B cell (primary cell): Measurements from ENCODE around the gene SMIM28. TPM values are rescaled to one million over a fixed set of nuclear protein-coding genes. Genes with fewer than 3 reads are reported as not detected.

Experiments used
- ATAC-seq: fragments of 200-7000 bp; cut with Tn5 transposase; one replicate; pipeline ENCODE4 v1.10.0; 2021; ENCODE audit warnings: low read depth, mild to moderate bottlenecking, moderate number of reproducible peaks, moderate library complexity
- CTCF ChIA-PET: fragments of 350-600 bp; sonication (Branson Sonifier 250); formaldehyde crosslinking; loops from one replicate; lab custom pipeline; 2021; ENCODE audit warnings: antibody characterized with exemption, inconsistent platforms; lab: Charles Lee
- POLR2A ChIA-PET: fragments of 350-600 bp; sonication (Branson Sonifier 250); formaldehyde crosslinking; loops from one replicate; lab custom pipeline; 2021; ENCODE audit warnings: antibody characterized with exemption; lab: Charles Lee
- DNase-seq: peaks from one replicate; pipeline ENCODE4 v3.0.0; 2013
- H2AFZ ChIP-seq: 2 replicates; pipeline ENCODE4 v1.6.1; 2012; ENCODE audit warnings: mild to moderate bottlenecking, low read depth, low read length; ENCODE audit not compliant: insufficient read depth, poor library complexity, severe bottlenecking
- H3K27ac ChIP-seq, 2 donors: 1 replicate in 1 of 2; 2 replicates in 1 of 2; pipeline ENCODE4 v1.5.1; 2012 to 2013; ENCODE audit warnings: low read length in 2 of 2, mild to moderate bottlenecking in 2 of 2, moderate library complexity in 1 of 2
- H3K27me3 ChIP-seq, 4 experiments: fragments of 200-600 bp in 1 of 4; sonication (generic) in 1 of 4; replicated peaks in 1 of 4; 1 replicate in 2 of 4; 2 replicates in 2 of 4; pipeline versions ENCODE4 v1.6.1 to v1.7.0; 2013 to 2016; ENCODE audit warnings: low read length in 3 of 4, mild to moderate bottlenecking in 2 of 4, mixed read lengths in 1 of 4, moderate library complexity in 1 of 4; ENCODE audit not compliant: insufficient read depth in 4 of 4, control insufficient read depth in 3 of 4; ENCODE audit errors: control extremely low read depth in 1 of 4
- H3K36me3 ChIP-seq, 2 experiments: replicated peaks in 1 of 2; 1 replicate in 1 of 2; 2 replicates in 1 of 2; pipeline versions ENCODE4 v1.6.1 to v1.7.1; 2013; ENCODE audit warnings: low read length in 1 of 2; ENCODE audit not compliant: insufficient read depth in 2 of 2, control insufficient read depth in 1 of 2; ENCODE audit errors: control extremely low read depth in 1 of 2, extremely low read depth in 1 of 2
- H3K4me1 ChIP-seq, 2 donors: fragments of 200-600 bp in 1 of 2; sonication (generic) in 1 of 2; 1 replicate in 1 of 2; 2 replicates in 1 of 2; pipeline versions ENCODE4 v1.5.1 to v1.6.1; 2013 to 2017; ENCODE audit warnings: low read length in 2 of 2; ENCODE audit not compliant: control insufficient read depth in 2 of 2, insufficient read depth in 2 of 2
- H3K4me2 ChIP-seq: replicated peaks from 2 replicates; pipeline ENCODE3; 2012; ENCODE audit warnings: mild to moderate bottlenecking, low read depth, low read length; ENCODE audit not compliant: poor library complexity, severe bottlenecking
- H3K4me3 ChIP-seq, 5 experiments: fragments of 200-600 bp in 1 of 5; sonication (generic) in 1 of 5; 1 replicate in 3 of 5; 2 replicates in 2 of 5; pipeline versions ENCODE4 v1.5.1 to v1.7.0; 2011 to 2016; ENCODE audit warnings: low read length in 4 of 5, mild to moderate bottlenecking in 4 of 5, low read depth in 2 of 5, control low read depth in 1 of 5, moderate library complexity in 1 of 5; ENCODE audit not compliant: insufficient read depth in 1 of 5; ENCODE audit errors: control extremely low read depth in 1 of 5, extremely low read depth in 1 of 5
- H3K79me2 ChIP-seq: fragments of 200-600 bp; sonication (generic); one replicate; pipeline ENCODE4 v1.6.0; 2016; ENCODE audit warnings: low read length; ENCODE audit not compliant: control insufficient read depth, insufficient read depth
- H3K9ac ChIP-seq: fragments of 200-600 bp; sonication (generic); 2 replicates; pipeline ENCODE4 v1.6.1; 2017; ENCODE audit warnings: mild to moderate bottlenecking, low read length, moderate library complexity
- H3K9me3 ChIP-seq, 3 donors: one replicate each; pipeline versions ENCODE4 v1.6.1 to v1.7.1; 2013; ENCODE audit warnings: low read length in 2 of 3; ENCODE audit not compliant: control insufficient read depth in 2 of 3, insufficient read depth in 1 of 3; ENCODE audit errors: control extremely low read depth in 1 of 3
- H4K20me1 ChIP-seq: 2 replicates; pipeline ENCODE4 v1.6.0; 2012; ENCODE audit warnings: mild to moderate bottlenecking, low read length; ENCODE audit not compliant: insufficient read depth, control insufficient read depth, poor library complexity, severe bottlenecking
- H3K27ac Mint-ChIP-seq: one replicate; pipeline ENCODE4 v1.8.0; 2021; ENCODE audit warnings: mixed read lengths
- H3K27me3 Mint-ChIP-seq: one replicate; pipeline ENCODE4 v1.8.0; 2021; ENCODE audit warnings: mixed read lengths
- H3K4me1 Mint-ChIP-seq: one replicate; pipeline ENCODE4 v1.8.0; 2021; ENCODE audit warnings: mixed read lengths
- H3K4me3 Mint-ChIP-seq: one replicate; pipeline ENCODE4 v1.8.0; 2021; ENCODE audit warnings: mixed read lengths
- H3K9me3 Mint-ChIP-seq: one replicate; pipeline ENCODE4 v1.8.0; 2022; ENCODE audit warnings: mixed read lengths; ENCODE audit not compliant: insufficient read depth
- EZH2 ChIP-seq: IDR thresholded peaks from 2 replicates; pipeline ENCODE4 v1.6.1; 2012; ENCODE audit warnings: borderline replicate concordance, low read depth, mild to moderate bottlenecking, moderate library complexity, low read length; ENCODE audit not compliant: insufficient read depth, poor library complexity, severe bottlenecking
- WGBS: methylation state at CpG from one replicate; pipeline ENCODE4 v1.1.5; 2013; ENCODE audit warnings: missing lambda C conversion rate; ENCODE audit not compliant: insufficient coverage; 5-methylcytosine and 5-hydroxymethylcytosine counted together
- intact Hi-C: fragments of 100-400 bp; cut with micrococcal nuclease; formaldehyde crosslinking; loops from one replicate; pipeline ENCODE4 v1.10.0; 2022
- polyA plus RNA-seq: library from polyadenylated mRNA; depleted of rRNA; stranded (reverse); fragments of >200 nt; gene quantifications from 2 replicates; pipeline ENCODE4 v1.2.3, GENCODE V29; 2012
- total RNA-seq, 2 donors: library from RNA; stranded (reverse); fragments of 120-200 nt in 1 of 2; gene quantifications; 1 replicate in 1 of 2; 2 replicates in 1 of 2; pipeline versions ENCODE4 v1.2.3 to v1.2.4, GENCODE V29; 2013 to 2022
- TF ChIP-seq, protein P1 (sequence below): fragments of 200-600 bp; IDR thresholded peaks from one replicate; pipeline ENCODE4 v1.8.0; 2022; ENCODE audit warnings: antibody characterized with exemption, mild to moderate bottlenecking

Gene SMIM28
- total and polyA plus RNA-seq, 2 donors (not counting 1 experiment from before 2014, with no cell fraction given), result not detected

DNA sequence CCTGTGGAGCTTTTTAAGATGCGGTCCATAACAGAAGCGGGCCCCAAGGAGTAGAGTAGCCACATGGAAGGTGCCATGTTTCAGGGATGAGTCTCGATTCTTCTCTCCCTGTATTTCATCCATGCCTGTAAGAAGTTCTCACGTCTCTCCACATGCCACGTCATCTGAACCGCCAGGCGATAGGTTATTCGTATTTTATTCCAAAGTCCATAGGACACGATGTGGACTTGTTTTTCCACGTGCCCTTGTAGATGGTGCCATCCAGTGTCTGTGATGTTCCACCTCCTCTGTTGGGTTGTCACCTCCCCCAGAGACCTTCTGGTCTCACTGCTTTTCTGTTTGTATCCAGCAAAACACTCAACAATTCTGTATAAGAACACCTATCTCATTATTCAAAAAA, 43.9 kb downstream of the SMIM28 start:
- ATAC-seq, result no peak
- no peaks in the 10 kb centered on the region for H3K4me1 ChIP-seq
- 97% methylated on average over 10 of the region's 10 CpGs for WGBS
- TF ChIP-seq, protein P1, sequence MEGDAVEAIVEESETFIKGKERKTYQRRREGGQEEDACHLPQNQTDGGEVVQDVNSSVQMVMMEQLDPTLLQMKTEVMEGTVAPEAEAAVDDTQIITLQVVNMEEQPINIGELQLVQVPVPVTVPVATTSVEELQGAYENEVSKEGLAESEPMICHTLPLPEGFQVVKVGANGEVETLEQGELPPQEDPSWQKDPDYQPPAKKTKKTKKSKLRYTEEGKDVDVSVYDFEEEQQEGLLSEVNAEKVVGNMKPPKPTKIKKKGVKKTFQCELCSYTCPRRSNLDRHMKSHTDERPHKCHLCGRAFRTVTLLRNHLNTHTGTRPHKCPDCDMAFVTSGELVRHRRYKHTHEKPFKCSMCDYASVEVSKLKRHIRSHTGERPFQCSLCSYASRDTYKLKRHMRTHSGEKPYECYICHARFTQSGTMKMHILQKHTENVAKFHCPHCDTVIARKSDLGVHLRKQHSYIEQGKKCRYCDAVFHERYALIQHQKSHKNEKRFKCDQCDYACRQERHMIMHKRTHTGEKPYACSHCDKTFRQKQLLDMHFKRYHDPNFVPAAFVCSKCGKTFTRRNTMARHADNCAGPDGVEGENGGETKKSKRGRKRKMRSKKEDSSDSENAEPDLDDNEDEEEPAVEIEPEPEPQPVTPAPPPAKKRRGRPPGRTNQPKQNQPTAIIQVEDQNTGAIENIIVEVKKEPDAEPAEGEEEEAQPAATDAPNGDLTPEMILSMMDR, result no peak
- no peak for TF ChIP-seq EZH2
- no peaks in the 10 kb centered on the region for H3K9me3 Mint-ChIP-seq
- H3K9ac ChIP-seq, result no peak overlapping the region
- no peak overlapping the region for H3K27ac Mint-ChIP-seq
- POLR2A ChIA-PET, result no interaction called here
- H3K4me2 ChIP-seq, result no peak overlapping the region
- no peak overlapping the region for H3K4me3 Mint-ChIP-seq
- H3K27me3 ChIP-seq, result no peaks in the 10 kb centered on the region
- H3K79me2 ChIP-seq, result no peaks in the 10 kb centered on the region
- H2AFZ ChIP-seq, result no peak overlapping the region
- intact Hi-C loops, result no loop called here
- no peak for DNase-seq
- H3K36me3 ChIP-seq, result peaks cover 4 to 11% of the 10 kb centered on the region in 2 experiments
- H4K20me1 ChIP-seq, result no peaks in the 10 kb centered on the region
- CTCF ChIA-PET, result no interaction called here
- H3K9me3 ChIP-seq, result no peaks in the 10 kb centered on the region
- no peaks in the 10 kb centered on the region for H3K27me3 Mint-ChIP-seq
- no peak overlapping the region for H3K27ac ChIP-seq
- no peak overlapping the region for H3K4me3 ChIP-seq
- H3K4me1 Mint-ChIP-seq, result no peaks in the 10 kb centered on the region

DNA sequence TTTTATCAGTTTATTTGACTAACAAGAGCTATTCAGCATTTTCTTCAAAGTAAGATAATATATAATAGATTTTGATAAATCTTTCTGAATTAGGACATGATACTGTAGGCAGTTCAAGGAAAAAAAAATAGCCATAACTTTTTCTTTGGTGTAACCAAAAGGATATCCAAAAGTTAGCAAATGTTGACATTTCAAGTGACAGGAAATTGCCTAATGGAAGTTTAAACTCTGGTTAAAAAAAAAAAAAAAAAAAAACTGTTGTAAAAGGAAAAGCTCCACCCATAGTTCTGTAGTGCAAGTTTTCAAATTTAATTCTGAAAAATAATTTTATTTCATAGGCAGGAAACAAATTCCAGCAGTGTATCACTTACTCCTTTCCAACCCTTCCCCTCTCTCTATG, 45.2 kb downstream of the SMIM28 start:
- Histone ChIP-seq H3K4me3 (no peak overlapping the region), H4K20me1 (no peaks in the 10 kb centered on the region), H3K79me2 (no peaks in the 10 kb centered on the region), H3K27ac (no peak overlapping the region), H3K9me3 (no peaks in the 10 kb centered on the region), H3K9ac (no peak overlapping the region), H2AFZ (no peak overlapping the region), H3K36me3 (peaks cover 4 to 9% of the 10 kb centered on the region in 2 experiments), H3K4me1 (no peaks in the 10 kb centered on the region), H3K27me3 (no peaks in the 10 kb centered on the region), H3K4me2 (no peak overlapping the region)
- Mint-ChIP-seq H3K4me3 (no peak overlapping the region), H3K27me3 (no peaks in the 10 kb centered on the region), H3K9me3 (no peaks in the 10 kb centered on the region), H3K27ac (no peak overlapping the region), H3K4me1 (no peaks in the 10 kb centered on the region)
- ATAC-seq (no peak), DNase-seq (no peak)
- POLR2A ChIA-PET, result no interaction called here
- intact Hi-C loops, result no loop called here
- TF ChIP-seq, protein P1, result no peak
- no peak for TF ChIP-seq EZH2
- CTCF ChIA-PET, result interaction anchor here (0.8 to 1.3 kb wide), 2 partner anchors 94 to 308 kb away, joined by 3 read pairs; no protein-coding TSS in a partner anchor
